T-helper 2 cell treated with Interferon-gamma antibody and Interleukin-4, amounts not matched to agents 5 μg/mL and 100 μg/mL, for 36 hours (primary cell): ENCODE data around the gene ATAD3B.
"Not testable (repeated sequence)": the region's sequence is repeated elsewhere in the genome, so short reads cannot be mapped to it uniquely, and the experiment has no call there.

Source experiments
- DNase-seq: peaks from one replicate; pipeline ENCODE4 v3.0.0; 2021; ENCODE audit warnings: low spot score
- H3K27ac Mint-ChIP-seq: one replicate; pipeline ENCODE4 v1.8.0; 2021; ENCODE audit warnings: mild to moderate bottlenecking, mixed read lengths
- H3K27me3 Mint-ChIP-seq: one replicate; pipeline ENCODE4 v1.8.0; 2021; ENCODE audit warnings: low read depth, mixed read lengths
- H3K36me3 Mint-ChIP-seq: one replicate; pipeline ENCODE4 v1.8.0; 2021; ENCODE audit warnings: low read depth, mixed read lengths
- H3K4me1 Mint-ChIP-seq: one replicate; pipeline ENCODE4 v1.8.0; 2021; ENCODE audit warnings: low read depth, mixed read lengths
- H3K4me3 Mint-ChIP-seq: one replicate; pipeline ENCODE4 v1.8.0; 2022; ENCODE audit warnings: mild to moderate bottlenecking, moderate library complexity, mixed read lengths
- H3K9me3 Mint-ChIP-seq: one replicate; pipeline ENCODE4 v1.8.0; 2021; ENCODE audit warnings: mixed read lengths

Gene ATAD3B

DNA sequence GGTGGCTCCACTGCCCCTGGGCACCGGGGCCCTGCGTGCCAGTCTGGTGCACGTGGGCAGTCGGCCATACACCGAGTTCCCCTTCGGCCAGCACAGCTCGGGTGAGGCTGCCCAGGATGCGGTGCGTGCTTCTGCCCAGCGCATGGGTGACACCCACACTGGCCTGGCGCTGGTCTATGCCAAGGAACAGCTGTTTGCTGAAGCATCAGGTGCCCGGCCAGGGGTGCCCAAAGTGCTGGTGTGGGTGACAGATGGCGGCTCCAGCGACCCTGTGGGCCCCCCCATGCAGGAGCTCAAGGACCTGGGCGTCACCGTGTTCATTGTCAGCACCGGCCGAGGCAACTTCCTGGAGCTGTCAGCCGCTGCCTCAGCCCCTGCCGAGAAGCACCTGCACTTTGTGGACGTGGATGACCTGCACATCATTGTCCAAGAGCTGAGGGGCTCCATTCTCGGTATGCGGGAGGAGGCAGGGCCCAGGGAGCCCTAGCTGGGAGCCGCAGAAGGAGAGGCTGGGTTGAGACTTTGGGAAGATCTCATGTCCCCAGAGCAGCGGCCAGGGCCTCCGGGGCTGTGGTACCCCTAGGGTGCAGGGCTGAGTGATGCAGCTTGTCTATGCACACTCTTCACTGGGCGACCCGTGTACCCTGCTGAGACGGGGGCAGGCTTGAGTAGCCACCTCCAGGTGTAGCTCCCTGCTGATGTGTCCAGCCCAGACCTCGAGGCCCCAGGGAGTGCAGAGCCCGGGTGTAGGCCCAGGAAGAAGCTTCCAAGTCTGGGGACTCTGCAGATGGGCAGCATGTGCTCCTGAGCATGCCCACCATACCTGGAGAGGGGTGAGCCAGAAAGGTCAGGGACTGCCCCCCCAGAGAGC lies 34.3 kb upstream of the ATAD3B start:
- peaks cover 8% of the 10 kb centered on the region for H3K27me3 Mint-ChIP-seq
- H3K4me1 Mint-ChIP-seq = peaks cover 3% of the 10 kb centered on the region
- no peaks in the 10 kb centered on the region for H3K9me3 Mint-ChIP-seq
- H3K36me3 Mint-ChIP-seq = no peaks in the 10 kb centered on the region
- H3K4me3 Mint-ChIP-seq = no peak overlapping the region
- no peak for DNase-seq
- H3K27ac Mint-ChIP-seq = no peak overlapping the region

DNA sequence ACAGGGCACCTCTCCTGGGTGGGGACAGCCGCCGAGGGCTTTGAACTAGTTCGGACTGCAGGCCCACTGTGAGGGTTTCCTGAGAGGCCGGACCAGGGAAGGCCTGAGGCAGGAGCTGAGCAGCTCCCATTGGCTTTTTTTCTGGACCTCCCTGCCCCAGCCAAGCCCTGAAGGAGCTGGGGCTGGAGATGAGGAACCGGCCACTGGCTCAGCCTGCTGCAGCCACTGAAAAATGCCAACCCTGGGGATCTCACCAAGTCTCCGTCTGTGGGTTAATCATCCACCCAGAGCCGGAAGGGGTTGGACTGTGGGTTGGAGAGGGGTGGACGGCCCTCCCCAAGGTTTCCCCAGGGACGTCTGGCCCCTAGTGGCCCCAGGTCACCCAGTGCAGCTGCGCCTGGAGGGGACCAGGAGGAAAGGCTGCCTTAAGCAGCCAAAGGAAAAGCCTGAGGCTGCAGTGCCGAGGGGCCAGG lies 33.6 kb upstream of the ATAD3B start:
- Mint-ChIP-seq H3K4me1 (peaks cover 3% of the 10 kb centered on the region), H3K4me3 (no peak overlapping the region), H3K36me3 (no peaks in the 10 kb centered on the region), H3K27me3 (peaks cover 8% of the 10 kb centered on the region), H3K9me3 (no peaks in the 10 kb centered on the region), H3K27ac (no peak overlapping the region)
- no peak for DNase-seq

DNA sequence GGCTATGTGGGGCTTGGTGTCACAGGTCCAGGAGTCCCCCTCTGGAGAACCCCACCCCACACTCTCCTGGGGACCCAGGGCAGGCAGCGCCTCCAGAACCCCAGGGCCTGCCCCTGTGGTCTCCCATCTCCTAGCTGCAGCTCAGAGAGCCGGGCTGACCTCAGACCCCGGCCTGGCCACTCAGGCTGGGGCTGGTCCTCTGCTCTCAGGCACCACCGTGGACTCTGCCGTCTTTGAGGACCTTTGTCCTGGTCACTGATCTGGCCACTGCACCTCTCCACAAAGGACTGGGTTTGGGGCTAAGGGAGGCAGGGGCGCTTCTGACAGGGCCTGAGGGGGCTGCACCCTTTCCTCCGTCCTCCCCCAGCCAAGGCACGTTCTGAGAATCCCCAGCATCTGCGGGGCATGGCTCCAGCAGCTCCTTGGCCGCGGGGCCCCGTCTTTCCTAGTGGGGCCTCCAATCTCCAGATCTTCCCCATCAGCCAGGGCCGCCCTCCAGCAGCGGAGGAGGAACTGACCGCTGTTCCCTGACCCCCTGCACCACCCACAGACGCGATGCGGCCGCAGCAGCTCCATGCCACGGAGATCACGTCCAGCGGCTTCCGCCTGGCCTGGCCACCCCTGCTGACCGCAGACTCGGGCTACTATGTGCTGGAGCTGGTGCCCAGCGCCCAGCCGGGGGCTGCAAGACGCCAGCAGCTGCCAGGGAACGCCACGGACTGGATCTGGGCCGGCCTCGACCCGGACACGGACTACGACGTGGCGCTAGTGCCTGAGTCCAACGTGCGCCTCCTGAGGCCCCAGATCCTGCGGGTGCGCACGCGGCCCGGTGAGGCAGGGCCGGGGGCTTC lies 32.8 kb upstream of the ATAD3B start:
- Mint-ChIP-seq H3K27me3 (peaks cover 8% of the 10 kb centered on the region), H3K36me3 (no peaks in the 10 kb centered on the region), H3K4me3 (no peak overlapping the region), H3K27ac (no peak overlapping the region), H3K4me1 (peaks cover 3% of the 10 kb centered on the region), H3K9me3 (no peaks in the 10 kb centered on the region)
- no peak for DNase-seq

DNA sequence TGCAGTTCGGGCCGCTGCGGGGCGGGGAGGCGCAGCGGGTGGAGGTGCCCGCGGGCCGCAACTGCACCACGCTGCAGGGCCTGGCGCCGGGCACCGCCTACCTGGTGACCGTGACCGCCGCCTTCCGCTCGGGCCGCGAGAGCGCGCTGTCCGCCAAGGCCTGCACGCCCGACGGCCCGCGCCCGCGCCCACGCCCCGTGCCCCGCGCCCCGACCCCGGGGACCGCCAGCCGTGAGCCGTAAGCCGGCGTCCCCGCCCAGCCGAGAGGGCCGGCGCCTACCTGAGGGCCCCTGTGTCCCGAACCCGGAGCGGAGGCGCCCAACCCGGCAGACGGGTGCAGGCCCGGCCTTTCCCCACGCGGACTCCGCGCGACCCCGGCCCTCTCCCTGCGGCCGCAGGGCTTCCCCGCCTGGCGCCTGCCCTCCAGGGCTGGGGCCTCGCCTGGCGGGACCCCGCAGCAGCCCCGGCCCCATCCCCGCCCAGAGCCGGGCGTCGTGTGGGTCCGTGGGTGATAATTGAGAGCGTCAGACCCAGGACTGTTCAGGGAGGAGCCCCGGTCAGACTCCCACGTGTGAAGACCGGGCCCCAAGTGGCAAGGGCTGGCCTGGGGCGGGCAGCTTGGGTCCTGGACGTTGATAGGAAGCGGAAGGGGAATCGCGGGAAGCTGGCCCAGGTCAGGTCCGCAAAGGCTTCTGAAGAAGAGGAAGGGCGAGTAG lies 31.9 kb upstream of the ATAD3B start:
- Mint-ChIP-seq H3K4me1 (peaks cover 3% of the 10 kb centered on the region), H3K4me3 (no peak overlapping the region), H3K9me3 (no peaks in the 10 kb centered on the region), H3K36me3 (no peaks in the 10 kb centered on the region), H3K27ac (no peak overlapping the region), H3K27me3 (peaks cover 8% of the 10 kb centered on the region)
- DNase-seq = no peak

DNA sequence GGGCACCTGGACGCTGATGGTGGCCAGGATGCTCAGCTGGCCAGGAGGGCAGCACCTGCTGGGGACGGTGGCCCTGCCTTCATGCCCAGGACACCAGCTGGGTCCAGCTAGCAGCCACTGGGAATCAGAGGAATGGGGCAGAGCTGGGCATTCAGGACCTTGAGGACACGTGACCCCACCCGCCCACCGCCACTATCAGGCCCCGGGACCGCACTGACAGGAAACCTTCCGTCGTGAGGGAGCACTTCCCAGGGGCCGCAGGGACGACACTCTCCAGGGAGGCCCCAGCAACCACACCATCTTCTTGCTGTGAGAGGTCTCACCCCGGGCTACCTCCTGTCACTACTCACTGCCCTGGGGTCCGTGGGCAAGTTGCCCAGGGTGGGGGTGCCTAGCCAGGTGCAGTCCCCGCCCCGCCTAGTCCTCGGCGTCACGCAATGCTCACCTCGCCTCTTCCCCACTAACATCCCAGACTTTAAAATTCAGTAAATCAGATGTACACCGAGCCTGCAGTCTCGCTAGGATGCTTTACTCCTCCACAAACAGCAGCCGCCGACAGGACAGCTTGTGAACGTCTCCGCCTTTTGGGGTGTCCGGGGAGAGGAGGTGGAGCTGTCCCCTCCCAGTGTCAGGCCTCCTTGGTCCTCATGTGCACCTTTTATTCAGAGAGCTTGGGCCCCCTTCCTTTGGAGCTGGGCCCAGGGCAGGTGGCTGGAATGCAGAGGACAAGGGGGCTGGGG lies 31.1 kb upstream of the ATAD3B start:
- peaks cover 4% of the 10 kb centered on the region for H3K27me3 Mint-ChIP-seq
- H3K4me3 Mint-ChIP-seq = no peak overlapping the region
- peaks cover 3% of the 10 kb centered on the region for H3K4me1 Mint-ChIP-seq
- H3K36me3 Mint-ChIP-seq = no peaks in the 10 kb centered on the region
- no peak for DNase-seq
- no peak overlapping the region for H3K27ac Mint-ChIP-seq
- H3K9me3 Mint-ChIP-seq = no peaks in the 10 kb centered on the region

DNA sequence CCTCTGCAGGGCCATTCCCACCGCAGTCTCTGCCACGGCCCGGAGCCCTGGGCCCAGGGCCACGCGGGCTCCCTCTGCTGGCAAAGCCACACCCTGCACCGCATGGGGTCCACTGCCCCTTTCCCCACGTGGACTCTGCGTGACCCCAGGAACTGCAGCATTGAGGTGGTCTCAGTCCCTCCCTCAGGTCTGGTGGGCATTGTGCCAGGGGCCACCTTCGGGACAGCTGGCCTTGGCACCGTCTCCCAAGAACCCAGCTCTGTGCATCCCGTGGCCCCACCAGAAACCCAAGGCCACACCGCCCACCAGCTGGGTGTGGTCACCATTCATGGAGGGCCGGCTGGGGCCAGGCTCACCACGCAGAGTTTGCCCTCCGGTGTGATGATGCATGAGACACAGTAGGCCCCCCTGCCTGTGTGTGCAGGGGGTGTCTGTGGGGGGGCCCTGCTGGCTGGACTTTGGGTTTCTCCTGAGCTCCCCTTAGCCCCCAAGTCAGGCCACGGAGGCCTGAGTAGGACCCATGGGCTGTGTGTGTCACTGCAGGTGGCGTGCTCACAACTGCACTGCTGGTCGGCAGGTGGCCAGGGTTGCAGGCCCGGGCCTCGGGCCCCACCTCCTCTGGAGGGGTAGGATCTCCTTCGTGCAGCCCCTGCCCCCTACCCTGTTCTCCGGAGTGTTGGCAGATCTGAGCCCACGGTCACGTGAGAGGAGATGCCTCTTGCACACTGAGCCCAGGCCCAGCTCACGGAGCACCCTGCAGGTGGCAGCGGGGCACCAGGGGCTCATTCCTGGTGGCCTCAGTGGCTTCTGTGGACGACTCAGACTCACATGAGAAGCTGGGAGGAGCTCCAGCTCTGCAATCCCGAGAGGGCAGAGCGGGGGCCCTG lies 30.3 kb upstream of the ATAD3B start:
- H3K4me1 Mint-ChIP-seq = peaks cover 3% of the 10 kb centered on the region
- DNase-seq = peak; percentile 37
- no peaks in the 10 kb centered on the region for H3K36me3 Mint-ChIP-seq
- H3K9me3 Mint-ChIP-seq = no peaks in the 10 kb centered on the region
- H3K27me3 Mint-ChIP-seq = peaks cover 3% of the 10 kb centered on the region
- no peak overlapping the region for H3K4me3 Mint-ChIP-seq
- no peak overlapping the region for H3K27ac Mint-ChIP-seq

DNA sequence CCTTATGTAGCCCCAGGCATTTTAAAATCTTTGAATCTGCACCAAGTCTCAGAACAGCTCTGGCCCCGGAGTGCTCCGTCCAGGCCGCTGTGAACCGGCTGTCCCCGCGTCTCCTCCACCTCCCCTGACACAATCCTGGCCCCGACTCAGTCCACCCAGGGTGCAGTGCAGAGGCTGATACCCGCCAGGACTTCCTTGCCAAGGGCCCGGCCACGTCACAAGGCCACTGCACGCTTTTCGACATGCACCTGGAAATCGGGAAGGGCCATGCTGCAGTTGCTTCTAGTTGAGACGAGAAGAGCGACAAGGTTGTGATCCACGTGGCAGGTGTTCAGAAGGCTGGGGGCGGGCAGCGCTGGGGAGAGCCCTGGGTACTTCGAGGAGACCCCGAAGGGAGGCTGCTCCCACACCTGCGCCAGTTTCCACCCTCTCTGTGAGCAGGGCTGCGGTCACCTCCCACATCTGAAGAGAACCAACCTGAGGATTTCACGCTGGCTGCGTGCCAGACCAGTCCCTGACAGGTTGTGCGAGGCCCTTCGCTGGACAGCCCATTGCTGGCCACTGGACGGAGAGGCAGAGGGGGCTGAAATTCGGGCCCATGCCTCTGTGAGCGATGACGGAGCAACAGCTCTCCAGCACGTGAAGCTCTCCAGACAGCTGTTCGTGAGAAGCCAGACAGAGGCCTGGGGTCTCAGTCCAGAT lies 29.3 kb upstream of the ATAD3B start:
- Mint-ChIP-seq H3K4me1 (peaks cover 3% of the 10 kb centered on the region), H3K36me3 (no peaks in the 10 kb centered on the region), H3K4me3 (no peak overlapping the region), H3K9me3 (no peaks in the 10 kb centered on the region), H3K27ac (no peak overlapping the region), H3K27me3 (no peaks in the 10 kb centered on the region)
- DNase-seq = no peak

DNA sequence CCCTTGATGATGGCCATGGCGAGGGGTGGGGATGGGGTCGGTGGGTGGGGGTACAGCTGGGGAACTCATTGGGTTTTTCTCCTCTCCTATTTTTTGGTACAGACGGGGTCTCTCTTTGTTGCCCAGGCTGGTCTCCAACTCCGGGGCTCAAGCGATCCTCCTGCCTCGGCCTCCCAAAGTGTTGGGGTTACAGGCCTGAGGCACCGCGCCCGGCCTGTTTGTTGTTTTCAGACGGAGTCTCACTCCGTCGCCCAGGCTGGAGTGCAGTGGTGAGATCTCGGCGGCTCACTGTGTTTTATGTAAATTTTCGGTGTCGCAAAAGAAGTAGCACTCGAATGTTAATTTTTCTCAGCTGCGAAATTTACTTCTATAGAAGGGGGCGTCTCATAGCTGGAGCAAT lies 24.9 kb upstream of the ATAD3B start:
- H3K27me3 Mint-ChIP-seq, H3K4me1 Mint-ChIP-seq: not testable (repeated sequence)

DNA sequence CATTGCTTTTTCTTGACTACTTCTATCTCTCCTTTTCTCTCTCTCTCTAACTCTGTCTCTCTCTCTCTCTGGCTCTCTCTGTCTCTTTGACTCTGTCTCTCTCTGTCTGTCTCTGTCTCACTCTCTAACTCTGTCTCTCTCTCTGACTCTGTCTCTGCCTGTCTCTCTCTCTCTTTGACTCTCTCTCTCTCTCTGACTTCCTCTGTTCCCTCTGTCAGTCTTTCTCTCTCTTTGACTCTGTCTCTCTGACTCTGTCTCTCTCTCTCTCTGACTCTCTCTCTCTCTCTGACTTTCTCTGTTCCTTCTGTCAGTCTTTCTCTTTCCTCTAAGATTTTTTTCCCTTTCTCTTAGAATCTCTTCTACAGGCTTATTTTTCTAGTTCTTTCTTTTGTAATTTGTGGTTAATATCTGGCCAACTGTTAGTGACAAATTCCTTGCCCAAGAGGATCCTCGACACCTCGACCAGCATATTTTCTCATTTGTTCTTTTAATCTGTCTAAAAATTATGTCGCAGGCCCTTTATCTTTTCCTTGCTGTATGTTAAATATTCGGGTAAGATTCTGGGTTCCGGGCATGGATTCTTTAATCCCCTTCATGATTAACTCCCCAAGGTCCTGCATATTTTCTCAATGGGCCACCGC lies 22.3 kb upstream of the ATAD3B start, which contains the start of gene ATAD3C:
ATAD3C (plus strand) TSS at position 591 of the 641 bp plus-strand sequence. CDS start 995 bp downstream, outside the sequence.
- no peak within 1 kb of the TSS for H3K4me3 Mint-ChIP-seq
- H3K27ac Mint-ChIP-seq = no peak within 1 kb of the TSS
- H3K27me3 Mint-ChIP-seq = no peaks in the 10 kb centered on the region
- DNase-seq = no peak
- H3K4me1 Mint-ChIP-seq = no peaks in the 10 kb centered on the region
- H3K36me3 Mint-ChIP-seq = no peaks in the 10 kb centered on the region
- no peaks in the 10 kb centered on the region for H3K9me3 Mint-ChIP-seq

More for the DNA sequence above, 24.9 kb upstream of the ATAD3B start:
- H3K4me3 Mint-ChIP-seq, H3K36me3 Mint-ChIP-seq, H3K9me3 Mint-ChIP-seq, H3K27ac Mint-ChIP-seq, DNase-seq: not testable (repeated sequence)

DNA sequence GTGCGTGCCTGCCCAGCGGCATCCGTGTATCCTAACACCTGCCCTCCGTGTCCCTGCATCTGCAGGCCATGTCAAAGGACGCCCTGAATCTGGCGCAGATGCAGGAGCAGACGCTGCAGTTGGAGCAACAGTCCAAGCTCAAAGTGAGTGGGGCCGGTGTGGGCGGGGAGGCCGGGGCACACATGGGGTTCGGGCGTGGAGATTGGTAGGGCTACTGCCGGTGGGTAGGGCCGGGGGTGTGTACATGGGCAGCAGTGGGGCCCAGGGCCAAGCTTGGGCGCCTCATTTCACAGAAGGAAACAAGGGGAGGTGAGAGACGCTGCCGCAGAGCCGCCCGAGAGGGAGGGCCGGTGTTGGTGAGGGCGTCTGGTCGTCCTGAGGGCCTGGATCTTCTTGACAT lies 20.9 kb upstream of the ATAD3B start:
- not testable (repeated sequence) for H3K4me1 Mint-ChIP-seq, H3K4me3 Mint-ChIP-seq, DNase-seq, H3K9me3 Mint-ChIP-seq, H3K36me3 Mint-ChIP-seq, H3K27ac Mint-ChIP-seq, H3K27me3 Mint-ChIP-seq

DNA sequence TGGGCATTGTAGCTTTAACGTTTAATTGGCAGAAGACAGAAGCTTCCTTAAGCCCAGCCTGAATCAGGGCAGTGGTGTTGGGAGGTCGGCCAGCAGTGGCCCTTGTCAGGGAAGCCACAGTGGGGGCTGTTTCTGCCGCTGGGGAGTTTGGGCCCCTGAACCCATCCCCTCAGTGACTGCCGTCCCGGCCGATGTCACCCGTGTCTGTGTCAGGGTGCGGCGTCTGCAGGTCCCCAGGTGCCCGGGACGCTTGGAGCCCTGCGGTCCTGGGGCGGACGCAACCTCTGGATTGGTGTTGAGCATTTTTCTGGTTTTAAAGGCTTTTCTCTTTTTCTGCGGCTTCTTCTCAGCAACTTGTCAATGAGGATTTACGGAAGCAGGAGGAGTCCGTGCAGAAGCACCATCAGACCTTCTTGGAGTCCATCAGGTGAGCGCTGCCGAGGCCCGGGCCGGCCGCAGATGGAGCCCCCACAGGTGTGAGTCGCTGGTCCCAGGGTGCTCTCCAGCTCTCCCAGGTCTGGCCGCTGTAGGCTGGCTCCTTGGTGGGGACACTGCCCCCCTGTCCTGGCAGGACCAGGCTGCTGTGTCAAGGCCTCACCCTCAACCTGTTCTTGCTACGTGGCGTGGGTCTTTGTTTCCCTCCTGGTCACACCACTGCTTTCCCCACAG lies 19.7 kb upstream of the ATAD3B start:
- H3K4me1 Mint-ChIP-seq = no peaks in the 10 kb centered on the region
- no peaks in the 10 kb centered on the region for H3K36me3 Mint-ChIP-seq
- H3K9me3 Mint-ChIP-seq = no peaks in the 10 kb centered on the region
- DNase-seq = no peak
- H3K27ac Mint-ChIP-seq = no peak overlapping the region
- H3K27me3 Mint-ChIP-seq = no peaks in the 10 kb centered on the region
- H3K4me3 Mint-ChIP-seq = no peak overlapping the region
